Activated T-cell treated with anti-CD3 and anti-CD28 coated beads, Interleukin-2, amount 50 U/mL, for 24 hours (primary cell): ENCODE results near the gene SEC14L2.
A peak's percentile ranks its signal among the peaks of the same experiment; 100 is the strongest.

Source experiments
- DNase-seq: peaks from one replicate; pipeline ENCODE4 v3.0.0-alpha.2; 2020
- H3K27ac Mint-ChIP-seq: 2 replicates; pipeline ENCODE4 v1.8.0; 2020; ENCODE audit warnings: mild to moderate bottlenecking, mixed read lengths
- H3K27me3 Mint-ChIP-seq: 2 replicates; pipeline ENCODE4 v1.8.0; 2020; ENCODE audit warnings: mixed read lengths
- H3K36me3 Mint-ChIP-seq: 2 replicates; pipeline ENCODE4 v1.8.0; 2020; ENCODE audit warnings: low read depth, mixed read lengths
- H3K4me1 Mint-ChIP-seq: 2 replicates; pipeline ENCODE4 v1.8.0; 2020; ENCODE audit warnings: low read depth, mixed read lengths
- H3K4me3 Mint-ChIP-seq: 2 replicates; pipeline ENCODE4 v1.8.0; 2020; ENCODE audit warnings: mild to moderate bottlenecking, moderate library complexity, mixed read lengths
- H3K9me3 Mint-ChIP-seq: 2 replicates; pipeline ENCODE4 v1.8.0; 2020; ENCODE audit warnings: mixed read lengths

SEC14L2 gene

DNA sequence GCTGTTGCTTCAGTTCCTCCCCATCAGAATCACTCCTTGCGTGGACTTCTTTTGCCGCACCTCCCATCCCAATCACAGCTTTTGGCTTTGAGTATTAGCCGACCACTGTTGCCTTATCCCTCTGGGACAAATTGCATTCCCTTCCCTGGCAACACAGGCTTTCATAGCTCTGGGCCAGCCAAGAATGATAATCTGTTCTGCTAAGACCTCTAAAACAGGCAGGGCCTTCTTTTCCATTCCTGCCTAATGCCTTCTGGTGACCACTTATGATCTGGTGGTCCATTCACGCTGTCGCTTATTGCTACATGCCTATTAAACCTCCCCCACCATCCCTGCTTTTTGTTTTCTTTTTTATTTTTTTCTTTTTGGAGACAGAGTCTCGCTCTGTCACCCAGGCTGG lies 9.6 kb downstream of the SEC14L2 start:
- Mint-ChIP-seq H3K27me3 (no peaks in the 10 kb centered on the region), H3K36me3 (peaks cover 72% of the 10 kb centered on the region), H3K9me3 (no peaks in the 10 kb centered on the region), H3K4me1 (peaks cover 17% of the 10 kb centered on the region), H3K27ac (no peak overlapping the region), H3K4me3 (no peak overlapping the region)
- no peak for DNase-seq

DNA sequence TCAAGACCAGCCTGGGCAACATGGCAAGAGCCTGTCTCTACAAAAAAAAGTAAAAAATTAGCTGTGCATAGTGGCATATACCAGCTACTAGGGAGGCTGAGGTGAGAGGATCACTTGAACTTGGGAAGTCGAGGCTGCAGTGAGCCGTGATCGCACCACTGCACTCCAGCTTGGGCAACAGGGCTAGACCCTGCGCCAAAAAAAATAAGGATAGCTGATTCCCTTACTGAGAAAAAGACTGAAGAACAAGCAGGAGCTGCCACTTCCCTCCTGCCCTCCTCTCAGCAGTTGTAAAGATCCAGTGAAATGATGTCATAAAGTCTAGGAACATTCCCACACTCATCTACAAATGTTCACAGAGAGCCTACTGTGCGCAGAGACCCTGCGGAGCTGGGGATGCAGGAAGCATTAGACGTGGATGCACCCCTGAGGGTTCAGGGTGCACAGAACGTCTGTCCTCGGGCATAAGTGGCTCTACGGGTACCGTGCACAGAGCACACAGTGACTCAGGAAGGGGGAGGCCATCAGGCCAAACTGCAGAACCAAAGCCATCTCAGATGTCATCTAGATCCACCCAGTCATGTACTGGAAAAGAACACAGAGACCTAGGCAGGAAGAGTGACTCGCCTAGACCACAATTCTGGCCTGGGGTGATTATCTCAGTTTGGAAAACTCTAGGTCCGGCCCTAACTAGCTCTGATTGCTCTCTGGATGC lies 11.7 kb downstream of the SEC14L2 start:
- Mint-ChIP-seq H3K4me3 (no peak overlapping the region), H3K9me3 (no peaks in the 10 kb centered on the region), H3K27me3 (no peaks in the 10 kb centered on the region), H3K36me3 (peaks cover 80% of the 10 kb centered on the region), H3K4me1 (peaks cover 23% of the 10 kb centered on the region), H3K27ac (peak overlapping the region; percentile 57)
- DNase-seq, result no peak

DNA sequence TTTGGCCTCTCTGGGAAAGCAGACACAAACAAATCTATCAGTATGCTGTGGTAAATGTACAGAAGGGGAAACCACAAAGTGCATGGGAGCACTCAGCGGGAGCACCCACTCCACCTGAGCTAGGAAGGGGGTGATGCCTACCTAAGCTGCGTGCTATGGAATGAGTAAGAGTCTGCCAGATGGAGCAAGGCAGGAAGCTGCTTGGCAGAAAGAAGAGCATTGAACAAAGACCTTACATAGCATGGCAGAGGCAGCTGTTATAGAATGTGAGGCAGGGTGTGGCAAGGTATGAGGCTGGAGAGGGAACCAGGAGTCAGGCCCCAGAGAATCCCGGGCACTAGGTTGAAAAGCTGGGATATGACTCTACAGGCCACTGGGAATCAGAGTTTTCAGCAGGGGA lies 15.0 kb downstream of the SEC14L2 start:
- peaks cover 93% of the 10 kb centered on the region for H3K36me3 Mint-ChIP-seq
- no peaks in the 10 kb centered on the region for H3K27me3 Mint-ChIP-seq
- H3K9me3 Mint-ChIP-seq, result no peaks in the 10 kb centered on the region
- no peak for DNase-seq
- H3K27ac Mint-ChIP-seq, result no peak overlapping the region
- H3K4me1 Mint-ChIP-seq, result peaks cover 44% of the 10 kb centered on the region
- H3K4me3 Mint-ChIP-seq, result no peak overlapping the region

DNA sequence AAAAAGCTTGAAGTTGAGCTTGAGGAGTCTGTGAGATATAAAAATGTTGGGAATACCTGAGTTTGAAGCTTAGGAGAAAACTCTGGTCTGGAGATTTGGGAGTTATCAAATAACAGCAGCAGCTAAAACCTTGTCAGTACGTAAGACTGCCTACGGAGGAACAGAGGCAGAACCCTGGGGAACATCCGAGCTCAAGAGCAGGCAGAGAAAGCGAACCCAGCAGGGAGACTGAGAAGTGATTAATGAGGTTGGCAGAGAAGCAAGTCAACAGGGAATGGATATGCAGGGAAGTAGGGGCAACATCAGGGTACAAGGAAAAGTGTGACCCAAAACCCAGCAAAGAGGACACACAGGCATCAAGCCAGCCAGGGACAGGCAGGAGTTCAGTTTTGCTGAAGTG lies 16.2 kb downstream of the SEC14L2 start:
- DNase-seq, result no peak
- H3K4me1 Mint-ChIP-seq, result peaks cover 45% of the 10 kb centered on the region
- H3K27ac Mint-ChIP-seq, result peak overlapping the region; percentile 85
- H3K9me3 Mint-ChIP-seq, result no peaks in the 10 kb centered on the region
- no peaks in the 10 kb centered on the region for H3K27me3 Mint-ChIP-seq
- H3K36me3 Mint-ChIP-seq, result peaks cover 96% of the 10 kb centered on the region
- no peak overlapping the region for H3K4me3 Mint-ChIP-seq

DNA sequence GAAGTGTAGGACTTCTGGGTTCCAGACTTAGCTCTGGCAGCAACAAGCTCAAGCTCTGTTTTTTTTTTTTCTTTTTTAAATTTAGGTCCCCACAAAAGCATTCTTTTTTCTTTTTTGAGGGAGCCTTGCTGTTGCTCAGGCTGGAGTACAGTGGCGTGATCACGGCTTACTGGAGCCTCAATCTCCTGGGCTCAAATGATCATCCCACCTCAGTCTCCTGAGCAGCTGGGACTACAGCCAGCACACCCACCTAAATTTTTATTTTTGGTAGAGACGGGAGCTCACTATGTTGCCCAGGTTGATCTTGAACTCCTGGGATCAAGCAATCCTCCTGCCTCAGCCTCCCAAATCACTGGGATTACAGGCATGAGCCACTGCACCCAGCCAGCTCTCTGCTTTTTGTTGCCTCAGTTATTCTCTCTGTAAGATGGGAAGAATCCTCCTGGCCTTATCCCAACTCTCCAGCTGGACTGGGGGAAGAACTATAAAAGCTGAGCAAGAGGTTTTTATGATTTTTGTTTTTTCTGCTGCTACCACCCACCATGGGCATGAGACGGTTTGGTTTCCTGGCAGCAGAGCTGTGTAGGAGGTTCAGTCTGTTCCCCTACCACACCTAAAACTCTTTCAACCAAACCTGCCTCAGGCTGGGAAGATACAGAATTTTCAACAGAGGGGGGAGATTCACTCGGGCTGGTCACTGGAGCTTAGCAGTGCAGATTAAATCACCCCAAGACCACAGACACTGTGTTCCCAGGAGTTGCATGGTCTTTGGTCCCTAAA lies 17.1 kb downstream of the SEC14L2 start:
- Mint-ChIP-seq H3K4me3 (peak overlapping the region; percentile 21), H3K27ac (peak overlapping the region; percentile 85)

DNA sequence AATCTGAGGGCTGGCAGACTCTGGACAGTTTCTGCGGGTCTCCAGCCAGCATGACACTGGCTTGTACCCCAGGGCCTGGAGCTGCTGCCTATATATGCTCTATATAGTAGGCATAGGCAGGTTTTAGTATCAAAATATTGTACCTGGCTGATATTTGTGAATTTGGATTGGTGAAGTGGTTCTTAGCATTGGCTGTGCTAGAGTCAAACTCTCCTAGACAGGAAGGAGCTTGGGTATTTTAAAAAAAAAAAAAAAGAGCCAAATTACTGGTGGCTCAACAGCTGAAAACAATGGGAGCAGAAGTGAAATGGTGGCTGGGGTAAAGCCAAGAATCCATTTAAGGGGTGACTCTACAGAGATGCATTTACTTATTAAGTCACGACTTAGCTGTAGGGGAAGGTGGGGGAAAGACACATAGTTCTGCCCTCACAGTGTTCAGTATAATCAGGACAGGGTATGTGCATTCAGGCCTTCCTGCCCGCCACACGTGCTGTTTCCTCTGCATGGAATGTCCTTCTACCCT lies 17.8 kb downstream of the SEC14L2 start:
- H3K27ac Mint-ChIP-seq, result peak overlapping the region; percentile 85
- no peak overlapping the region for H3K4me3 Mint-ChIP-seq
- no peak for DNase-seq
- H3K27me3 Mint-ChIP-seq, result no peaks in the 10 kb centered on the region
- H3K9me3 Mint-ChIP-seq, result no peaks in the 10 kb centered on the region
- H3K36me3 Mint-ChIP-seq, result peaks cover 97% of the 10 kb centered on the region
- peaks cover 40% of the 10 kb centered on the region for H3K4me1 Mint-ChIP-seq

More for the DNA sequence above, 17.1 kb downstream of the SEC14L2 start:
- Mint-ChIP-seq H3K36me3 (peaks cover 97% of the 10 kb centered on the region), H3K27me3 (no peaks in the 10 kb centered on the region), H3K4me1 (peaks cover 39% of the 10 kb centered on the region), H3K9me3 (no peaks in the 10 kb centered on the region)
- DNase-seq, result no peak

DNA sequence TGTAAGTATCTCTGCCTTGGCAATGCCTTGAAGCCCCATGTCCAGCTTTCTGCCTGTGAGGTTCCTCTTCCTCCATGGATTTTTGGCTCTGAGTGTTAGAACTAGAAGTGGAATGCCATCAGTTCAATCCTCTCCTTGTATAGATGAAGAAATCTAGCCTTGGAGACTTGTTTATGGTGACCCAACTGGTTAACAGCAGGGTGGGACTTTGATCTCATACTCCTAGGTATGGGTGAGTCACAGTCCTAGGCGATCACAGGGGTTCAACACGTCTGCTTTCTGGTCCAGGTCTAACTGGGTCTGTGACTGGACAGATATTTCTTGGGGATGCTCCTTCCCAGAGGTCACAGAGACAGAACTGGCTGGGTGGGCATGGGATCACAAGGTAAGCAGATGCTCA lies 19.6 kb downstream of the SEC14L2 start:
- Mint-ChIP-seq H3K27ac (no peak overlapping the region), H3K27me3 (no peaks in the 10 kb centered on the region), H3K9me3 (no peaks in the 10 kb centered on the region), H3K4me3 (no peak overlapping the region), H3K4me1 (peaks cover 53% of the 10 kb centered on the region), H3K36me3 (peaks cover 95% of the 10 kb centered on the region)
- DNase-seq, result no peak

DNA sequence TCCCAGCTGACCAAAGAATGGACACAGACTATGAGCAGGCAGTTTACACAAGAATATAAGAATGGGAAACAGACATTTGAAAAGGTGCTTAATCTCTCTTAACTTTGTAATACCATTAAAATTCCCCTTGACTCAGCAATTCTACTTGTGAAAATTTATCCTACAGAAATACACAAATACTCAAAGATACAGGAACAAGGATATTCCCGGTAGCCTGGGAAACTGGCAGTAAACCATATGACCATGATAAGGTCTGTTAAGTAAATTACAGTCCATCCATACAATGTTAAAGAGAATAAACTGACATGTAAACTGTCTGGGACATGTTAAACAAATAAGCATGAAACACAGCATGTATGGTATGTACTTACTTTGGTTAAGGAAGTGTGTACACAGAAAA lies 20.0 kb downstream of the SEC14L2 start:
- Mint-ChIP-seq H3K27ac (peak overlapping the region; percentile 23), H3K9me3 (no peaks in the 10 kb centered on the region), H3K4me1 (peaks cover 55% of the 10 kb centered on the region), H3K4me3 (no peak overlapping the region), H3K36me3 (peaks cover 96% of the 10 kb centered on the region), H3K27me3 (no peaks in the 10 kb centered on the region)
- no peak for DNase-seq

DNA sequence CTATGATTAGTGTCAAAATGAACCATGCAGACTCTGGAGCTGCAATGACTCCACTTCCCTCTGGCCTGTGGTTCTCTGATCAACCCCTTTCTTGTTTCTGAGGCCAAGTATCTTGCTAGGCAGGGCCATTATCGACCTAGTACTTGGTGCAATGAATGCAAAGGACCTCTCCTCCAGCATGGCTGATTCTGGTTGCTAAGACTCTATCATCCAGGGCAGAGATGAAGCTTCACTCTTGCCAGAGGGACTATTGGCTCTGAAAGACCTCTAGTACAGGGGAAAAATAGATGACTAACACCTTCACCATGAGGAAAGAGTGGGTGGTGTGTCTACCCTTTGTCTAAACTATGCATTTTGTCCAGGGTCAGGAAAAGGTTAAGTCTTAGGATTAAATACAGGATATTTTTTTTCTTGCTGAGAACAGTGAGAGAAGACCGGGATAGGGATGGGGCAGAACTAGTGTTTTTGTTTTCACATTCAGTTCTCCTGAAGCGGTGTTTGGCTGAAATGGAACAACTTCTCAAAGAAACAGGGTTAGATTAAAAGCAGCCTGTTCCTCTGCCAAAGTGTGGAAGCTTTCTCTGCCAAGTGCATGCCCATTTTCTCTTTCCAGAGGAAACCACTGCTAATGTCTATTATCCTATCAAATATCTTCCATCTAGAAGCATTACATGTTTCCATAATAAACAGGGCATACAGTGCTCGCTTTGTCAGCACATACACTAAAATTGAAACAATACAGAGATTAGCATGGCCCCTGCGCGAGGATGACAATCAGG lies 23.7 kb downstream of the SEC14L2 start:
- Mint-ChIP-seq H3K36me3 (peaks cover 79% of the 10 kb centered on the region), H3K4me1 (peaks cover 49% of the 10 kb centered on the region), H3K4me3 (peak overlapping the region; percentile 59), H3K9me3 (no peaks in the 10 kb centered on the region), H3K27me3 (no peaks in the 10 kb centered on the region), H3K27ac (peak overlapping the region; percentile 99)
- no peak for DNase-seq

DNA sequence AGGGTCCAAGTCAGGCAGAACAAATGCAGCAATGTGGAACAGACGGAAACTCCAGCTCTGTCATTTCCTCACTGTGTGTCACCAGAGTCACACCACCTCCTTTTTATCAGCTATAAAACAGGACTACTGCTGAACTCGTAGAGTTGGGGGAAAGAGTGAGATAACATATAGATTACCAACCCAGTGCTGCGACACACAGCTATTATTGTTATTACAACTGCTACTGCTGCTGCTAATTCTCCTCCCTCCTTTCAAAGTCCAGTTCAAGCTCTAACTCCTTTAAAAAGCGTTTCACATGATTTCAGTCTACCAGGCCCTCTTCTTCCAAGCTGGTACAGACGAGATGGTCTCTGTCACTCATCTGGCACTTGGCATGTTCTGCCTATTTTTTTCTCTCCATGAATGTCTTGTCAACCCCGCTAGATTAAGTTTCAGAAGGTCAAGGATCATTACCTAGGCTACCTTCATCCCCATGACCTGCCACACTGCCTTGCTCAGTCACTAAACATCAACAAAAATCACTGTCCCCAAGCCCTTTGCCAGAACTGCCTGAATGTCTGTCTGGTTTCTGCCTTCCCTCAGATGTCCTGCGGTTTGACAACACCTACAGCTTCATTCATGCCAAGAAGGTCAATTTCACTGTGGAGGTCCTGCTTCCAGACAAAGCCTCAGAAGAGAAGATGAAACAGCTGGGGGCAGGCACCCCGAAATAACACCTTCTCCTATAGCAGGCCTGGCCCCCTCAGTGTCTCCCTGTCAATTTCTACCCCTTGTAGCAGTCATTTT lies 25.1 kb downstream of the SEC14L2 start:
- Mint-ChIP-seq H3K9me3 (no peaks in the 10 kb centered on the region), H3K4me1 (peaks cover 56% of the 10 kb centered on the region), H3K36me3 (peaks cover 78% of the 10 kb centered on the region), H3K4me3 (peak overlapping the region; percentile 94), H3K27ac (peak overlapping the region; percentile 99), H3K27me3 (no peaks in the 10 kb centered on the region)
- DNase-seq, result no peak

DNA sequence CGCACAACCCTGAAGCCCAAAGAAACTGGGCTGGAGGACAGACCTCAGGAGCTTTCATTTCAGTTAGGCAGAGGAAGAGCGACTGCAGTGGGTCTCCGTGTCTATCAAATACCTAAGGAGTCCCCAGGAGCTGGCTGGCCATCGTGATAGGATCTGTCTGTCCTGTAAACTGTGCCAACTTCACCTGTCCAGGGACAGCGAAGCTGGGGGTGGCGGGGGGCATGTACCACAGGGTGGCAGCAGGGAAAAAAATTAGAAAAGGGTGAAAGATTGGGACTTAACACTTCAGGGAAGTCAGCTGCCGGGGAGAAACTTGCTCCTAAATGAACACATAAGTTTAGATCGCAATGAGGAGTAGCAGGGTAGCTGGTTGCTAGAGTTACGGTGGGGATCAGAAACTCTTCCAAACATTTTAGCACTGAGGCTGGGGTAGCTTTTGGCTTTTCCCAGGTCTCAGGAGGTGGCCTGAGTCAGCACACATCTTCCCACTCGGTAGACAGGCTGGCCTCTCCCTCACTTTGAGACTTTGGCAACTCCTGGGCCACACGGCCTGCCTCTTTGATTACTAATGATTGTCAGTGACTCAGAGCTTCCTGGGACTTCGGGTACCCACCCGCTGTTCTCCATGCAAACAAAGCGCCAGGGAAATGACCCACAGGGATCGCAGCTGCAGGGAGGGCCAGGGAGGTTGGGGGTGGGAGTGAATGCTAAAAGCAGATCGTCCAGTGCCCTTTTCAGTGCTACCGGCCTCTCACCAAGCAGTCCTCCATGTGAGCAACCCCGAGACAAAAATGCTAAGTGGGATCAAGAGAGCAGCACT lies 25.9 kb downstream of the SEC14L2 start:
- Mint-ChIP-seq H3K27me3 (no peaks in the 10 kb centered on the region), H3K4me1 (peaks cover 63% of the 10 kb centered on the region), H3K27ac (peak overlapping the region; percentile 99), H3K9me3 (no peaks in the 10 kb centered on the region), H3K36me3 (peaks cover 78% of the 10 kb centered on the region), H3K4me3 (peak overlapping the region; percentile 94)
- peak; percentile 77 for DNase-seq

DNA sequence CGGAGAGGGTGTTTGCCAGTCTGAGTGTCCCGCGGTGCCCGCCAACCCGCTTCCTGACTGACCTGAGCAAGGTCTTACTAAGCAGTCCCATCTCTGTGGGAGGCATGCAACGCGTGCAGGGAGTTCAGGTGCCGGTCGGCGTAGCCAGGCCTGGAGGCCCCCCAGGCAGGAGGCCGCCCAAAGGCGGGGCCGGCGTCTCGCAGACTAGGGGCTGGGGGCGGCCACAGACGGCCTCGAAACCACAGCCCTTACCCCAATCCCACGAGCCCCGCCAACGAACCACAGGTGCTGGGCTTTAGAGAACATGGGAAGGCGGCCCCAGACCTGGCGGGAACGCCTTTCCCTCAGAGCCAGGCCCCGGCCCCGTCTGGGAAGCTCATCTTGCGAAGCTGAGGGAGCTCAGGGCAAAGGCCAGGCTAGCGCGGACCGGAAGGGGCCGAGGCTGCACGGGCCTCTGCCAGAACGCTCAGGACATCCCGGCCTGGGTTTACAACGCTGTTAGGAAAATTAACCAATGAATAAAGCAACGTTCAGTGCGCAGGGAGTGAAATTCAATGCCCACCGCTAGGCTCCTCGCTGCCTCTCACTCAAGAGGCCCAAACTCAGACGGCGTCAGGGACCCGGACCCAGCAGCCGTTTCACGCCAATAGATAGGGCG lies 26.6 kb downstream of the SEC14L2 start:
- Mint-ChIP-seq H3K27me3 (no peaks in the 10 kb centered on the region), H3K4me1 (peaks cover 63% of the 10 kb centered on the region), H3K9me3 (no peaks in the 10 kb centered on the region), H3K36me3 (peaks cover 77% of the 10 kb centered on the region), H3K27ac (peak overlapping the region; percentile 99), H3K4me3 (peak overlapping the region; percentile 94)
- DNase-seq, result no peak
